SH-SY5Y (cell line): ENCODE data around the gene CLCNKA.

Experiments used
- GATA2 ChIP-seq: IDR thresholded peaks from 2 replicates; pipeline ENCODE4 v1.6.1; 2011; ENCODE audit warnings: mild to moderate bottlenecking, low read depth, low read length
- GATA3 ChIP-seq: IDR thresholded peaks from 2 replicates; pipeline ENCODE4 v1.6.1; 2011; ENCODE audit warnings: low read depth, mild to moderate bottlenecking, low read length, moderate library complexity

DNA sequence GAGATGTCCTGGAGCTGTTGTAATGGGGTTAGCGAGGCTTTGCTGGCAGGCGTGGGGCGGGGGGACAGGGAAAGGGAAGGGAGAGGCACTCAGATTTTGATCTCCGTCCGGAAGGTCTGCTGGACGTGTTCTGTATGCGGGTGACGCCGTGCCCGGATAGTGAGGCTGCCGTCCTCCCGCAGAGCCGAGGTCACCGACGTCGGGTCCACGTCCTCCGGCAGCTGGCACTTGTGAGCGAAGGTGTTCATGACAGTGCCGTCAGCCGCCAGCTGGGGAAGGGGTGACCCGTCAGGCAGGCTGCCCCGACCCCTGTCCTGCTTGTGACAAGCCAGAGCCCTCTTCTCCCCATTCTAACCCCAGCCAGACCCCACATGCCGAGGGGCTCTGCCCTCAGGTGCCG lies 6.3 kb upstream of the CLCNKA start:
- TF ChIP-seq GATA3 (no peak), GATA2 (no peak)
